ENCODE measurements around the gene NDUFA13. TPM values are rescaled to one million over a fixed set of nuclear protein-coding genes. Genes with fewer than 3 reads are reported as not detected.

The NDUFA13 gene
- total and polyA plus RNA-seq, 2 donors: 219 to 433 TPM

DNA sequence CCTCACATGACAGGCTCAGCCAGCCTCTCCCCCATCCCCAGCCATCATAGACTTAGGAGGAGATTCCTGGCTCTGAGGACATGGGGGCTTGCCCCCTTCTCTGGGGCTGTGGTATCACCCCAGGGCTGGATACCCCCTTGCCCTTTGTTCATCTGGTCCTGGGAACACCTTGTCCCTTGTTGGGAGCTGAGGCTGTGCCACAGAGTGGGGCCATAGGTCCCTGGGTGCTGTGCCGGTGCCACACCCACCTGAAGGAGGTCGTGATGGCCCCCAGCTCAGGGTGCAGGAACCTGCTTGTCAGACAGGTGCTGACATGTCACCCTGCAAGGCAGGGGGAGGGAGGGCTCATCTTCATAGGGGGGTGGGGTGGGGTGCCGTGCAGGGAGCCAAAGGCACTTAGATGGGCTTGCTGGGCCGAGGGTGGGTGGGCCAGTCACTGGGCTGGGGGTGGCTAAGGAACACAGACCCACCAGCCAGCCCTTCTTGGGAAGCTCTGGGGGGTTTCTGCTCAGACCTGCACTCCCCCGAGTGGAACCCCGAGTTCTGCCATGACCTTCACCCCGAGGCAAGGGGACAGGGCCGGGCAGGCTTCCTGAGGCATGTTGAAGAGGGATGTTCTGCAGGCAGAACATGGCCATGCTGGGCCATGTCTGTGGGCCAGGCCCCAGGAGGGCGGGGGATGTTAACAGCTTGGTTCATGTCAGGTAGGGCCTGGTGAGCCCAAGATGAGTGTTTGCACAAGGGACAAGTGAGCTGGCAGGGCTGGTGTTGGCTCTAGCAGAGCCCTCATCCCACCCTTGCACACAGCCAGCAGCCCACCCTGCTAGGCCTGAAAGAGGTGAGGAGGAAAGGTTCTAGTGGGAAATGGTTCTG lies 28.7 kb upstream of the NDUFA13 start:
- WGBS: 90% methylated on average over 9 of the region's 9 CpGs
- Histone ChIP-seq H3K36me3 (ENCODE audit: control insufficient read depth in 2 of 2, insufficient read depth in 2 of 2, low read length in 1 of 2) (peaks cover 36 to 57% of the 10 kb centered on the region in 2 donors), H3K4me3 (ENCODE audit: low read length in 2 of 2) (no peak overlapping the region), H3K27ac (ENCODE audit: low read depth in 1 of 2, low read length in 1 of 2) (peak overlapping the region; percentile 54 to 98), H3K4me1 (ENCODE audit: control insufficient read depth in 2 of 2, insufficient read depth in 2 of 2, low read length in 2 of 2) (peaks cover 27 to 71% of the 10 kb centered on the region in 2 donors), H3K27me3 (ENCODE audit: control insufficient read depth in 2 of 2, insufficient read depth in 1 of 2, low read length in 1 of 2) (no peaks in the 10 kb centered on the region), H3K9me3 (ENCODE audit: control insufficient read depth in 2 of 2, insufficient read depth in 1 of 2, low read length in 1 of 2) (no peaks in the 10 kb centered on the region)
- no peak for DNase-seq (ENCODE audit: low read depth in 6 of 9, low spot score in 9 of 9)

DNA sequence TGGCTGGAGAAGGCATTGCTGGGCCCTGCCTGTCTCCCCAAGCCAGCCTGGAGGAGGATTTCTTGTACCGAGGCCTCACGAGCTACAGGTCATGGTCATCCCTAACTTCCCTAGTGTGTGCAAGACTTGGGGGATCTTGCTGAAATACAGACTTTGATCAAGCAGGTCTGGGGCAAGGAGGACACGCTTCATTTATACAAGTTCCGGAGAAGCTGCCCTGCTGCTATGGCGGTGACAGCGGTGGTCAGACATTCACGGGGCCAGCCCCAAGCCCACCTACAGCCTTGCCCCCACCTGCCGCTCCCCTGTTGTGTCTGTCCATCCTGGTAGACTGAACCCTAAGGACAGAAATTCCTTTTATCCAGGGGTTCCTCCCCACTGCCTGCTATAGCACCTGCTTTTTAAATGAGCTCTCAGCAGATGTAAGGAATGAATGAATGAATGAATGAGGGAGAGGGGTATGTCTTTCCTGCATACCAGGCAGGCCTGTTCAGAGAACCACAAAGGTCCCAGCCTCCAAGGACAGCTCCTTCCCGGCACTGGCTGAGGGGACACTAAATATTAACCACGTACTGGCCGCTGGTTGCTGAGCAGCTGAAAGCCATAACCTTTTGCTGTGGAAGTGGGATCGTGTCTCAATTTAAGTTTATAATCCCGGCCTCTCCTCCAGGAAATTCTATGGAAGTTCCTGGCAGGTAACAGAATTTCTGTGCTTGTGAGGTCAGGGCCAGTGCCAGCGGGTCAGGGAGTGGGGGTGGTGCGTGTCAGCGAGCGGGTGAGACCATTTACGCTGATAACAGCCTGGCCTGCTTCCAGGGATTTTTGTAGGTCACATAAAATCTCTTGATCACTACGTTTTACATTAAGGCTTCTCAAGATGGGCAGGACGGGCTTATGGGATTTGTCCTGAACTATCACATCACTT lies 27.8 kb upstream of the NDUFA13 start:
- 94% methylated on average over 20 of the region's 20 CpGs for WGBS
- H3K4me1 ChIP-seq (ENCODE audit: control insufficient read depth in 2 of 2, insufficient read depth in 2 of 2, low read length in 2 of 2): peaks cover 27 to 62% of the 10 kb centered on the region in 2 donors
- H3K4me3 ChIP-seq (ENCODE audit: low read length in 2 of 2): no peak overlapping the region

DNA sequence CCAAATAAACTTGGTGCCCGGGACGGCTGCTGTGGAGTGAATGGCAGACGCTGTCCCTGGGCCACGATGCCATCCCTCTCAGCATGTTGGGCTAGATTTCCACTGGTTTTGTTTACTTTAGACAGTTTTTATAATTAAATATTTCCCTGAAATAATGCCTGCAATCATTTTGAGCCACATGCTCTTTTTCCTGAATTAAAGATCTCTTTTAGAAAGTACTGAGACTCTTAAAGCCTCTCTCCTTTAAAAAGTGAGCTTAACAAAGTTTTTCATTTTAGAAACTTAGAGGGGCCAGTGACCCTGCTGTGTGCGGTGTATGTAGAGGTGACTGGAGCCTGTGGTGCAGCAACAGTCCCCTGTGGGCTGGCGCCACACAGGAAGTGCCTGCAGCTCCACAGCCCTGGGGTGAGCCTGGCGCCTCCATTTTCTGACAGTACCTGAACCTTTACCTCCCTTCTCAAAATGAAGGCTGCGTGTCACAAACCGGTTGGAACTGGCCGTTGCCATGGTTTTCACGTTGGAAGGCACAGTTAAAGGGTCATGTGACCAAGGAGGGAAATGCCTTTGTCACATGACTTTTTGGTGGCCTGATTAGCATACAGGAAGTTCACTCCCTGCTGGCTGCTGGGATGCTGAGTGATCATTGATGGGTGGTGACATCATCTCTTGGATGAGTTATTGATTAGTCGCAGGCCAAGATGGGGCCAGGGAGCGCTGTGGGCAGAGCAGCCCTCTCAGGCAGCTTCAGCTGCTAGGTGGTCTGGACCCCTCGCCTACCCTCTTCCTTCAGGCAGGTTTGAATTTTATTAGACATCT lies 26.9 kb upstream of the NDUFA13 start:
- Histone ChIP-seq H3K4me3 (ENCODE audit: low read length in 2 of 2) (peak overlapping the region in 1 of 2 donors; percentile 22), H3K9me3 (ENCODE audit: control insufficient read depth in 2 of 2, insufficient read depth in 1 of 2, low read length in 1 of 2) (no peaks in the 10 kb centered on the region), H3K27me3 (ENCODE audit: control insufficient read depth in 2 of 2, insufficient read depth in 1 of 2, low read length in 1 of 2) (no peaks in the 10 kb centered on the region), H3K4me1 (ENCODE audit: control insufficient read depth in 2 of 2, insufficient read depth in 2 of 2, low read length in 2 of 2) (peaks cover 27 to 59% of the 10 kb centered on the region in 2 donors), H3K36me3 (ENCODE audit: control insufficient read depth in 2 of 2, insufficient read depth in 2 of 2, low read length in 1 of 2) (peaks cover 45 to 55% of the 10 kb centered on the region in 2 donors), H3K27ac (ENCODE audit: low read depth in 1 of 2, low read length in 1 of 2) (peak overlapping the region; percentile 94 to 98)
- peak; percentile 81 to 98 (median 94) for DNase-seq (ENCODE audit: low read depth in 6 of 9, low spot score in 9 of 9)
- WGBS: 46% methylated on average over 14 of the region's 14 CpGs

More for the DNA sequence above, 27.8 kb upstream of the NDUFA13 start:
- Histone ChIP-seq H3K36me3 (ENCODE audit: control insufficient read depth in 2 of 2, insufficient read depth in 2 of 2, low read length in 1 of 2) (peaks cover 39 to 55% of the 10 kb centered on the region in 2 donors), H3K9me3 (ENCODE audit: control insufficient read depth in 2 of 2, insufficient read depth in 1 of 2, low read length in 1 of 2) (no peaks in the 10 kb centered on the region), H3K27ac (ENCODE audit: low read depth in 1 of 2, low read length in 1 of 2) (peak overlapping the region; percentile 94 to 98), H3K27me3 (ENCODE audit: control insufficient read depth in 2 of 2, insufficient read depth in 1 of 2, low read length in 1 of 2) (no peaks in the 10 kb centered on the region)
- DNase-seq (ENCODE audit: low read depth in 6 of 9, low spot score in 9 of 9): no peak

DNA sequence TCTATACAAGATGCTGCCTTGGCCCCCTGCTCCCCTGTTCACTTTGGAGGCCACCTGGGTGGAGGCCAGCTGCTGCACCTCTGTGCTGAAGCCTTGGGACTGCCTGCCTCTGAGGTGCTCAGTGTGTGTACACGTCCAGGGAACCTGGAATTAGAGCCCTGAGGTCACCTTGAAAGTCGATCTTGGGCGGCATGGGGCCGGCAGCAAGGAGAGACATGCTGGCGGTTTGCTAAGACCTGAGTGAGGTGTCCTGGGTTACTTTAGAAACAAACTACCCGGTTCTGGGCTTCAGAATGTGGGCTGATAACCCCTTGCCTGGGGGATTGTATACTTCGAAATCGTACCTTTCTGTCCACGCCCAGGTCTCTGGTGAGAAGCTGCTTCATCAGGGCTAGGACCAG lies 26.2 kb upstream of the NDUFA13 start:
- WGBS: 93% methylated on average over 9 of the region's 9 CpGs
- peaks cover 52 to 61% of the 10 kb centered on the region in 2 donors for H3K36me3 ChIP-seq (ENCODE audit: control insufficient read depth in 2 of 2, insufficient read depth in 2 of 2, low read length in 1 of 2)
- H3K9me3 ChIP-seq (ENCODE audit: control insufficient read depth in 2 of 2, insufficient read depth in 1 of 2, low read length in 1 of 2): no peaks in the 10 kb centered on the region
- peaks cover 27 to 56% of the 10 kb centered on the region in 2 donors for H3K4me1 ChIP-seq (ENCODE audit: control insufficient read depth in 2 of 2, insufficient read depth in 2 of 2, low read length in 2 of 2)
- H3K27me3 ChIP-seq (ENCODE audit: control insufficient read depth in 2 of 2, insufficient read depth in 1 of 2, low read length in 1 of 2): no peaks in the 10 kb centered on the region
- H3K4me3 ChIP-seq (ENCODE audit: low read length in 2 of 2): no peak overlapping the region
- peak overlapping the region; percentile 94 to 98 for H3K27ac ChIP-seq (ENCODE audit: low read depth in 1 of 2, low read length in 1 of 2)
- no peak for DNase-seq (ENCODE audit: low read depth in 6 of 9, low spot score in 9 of 9)

DNA sequence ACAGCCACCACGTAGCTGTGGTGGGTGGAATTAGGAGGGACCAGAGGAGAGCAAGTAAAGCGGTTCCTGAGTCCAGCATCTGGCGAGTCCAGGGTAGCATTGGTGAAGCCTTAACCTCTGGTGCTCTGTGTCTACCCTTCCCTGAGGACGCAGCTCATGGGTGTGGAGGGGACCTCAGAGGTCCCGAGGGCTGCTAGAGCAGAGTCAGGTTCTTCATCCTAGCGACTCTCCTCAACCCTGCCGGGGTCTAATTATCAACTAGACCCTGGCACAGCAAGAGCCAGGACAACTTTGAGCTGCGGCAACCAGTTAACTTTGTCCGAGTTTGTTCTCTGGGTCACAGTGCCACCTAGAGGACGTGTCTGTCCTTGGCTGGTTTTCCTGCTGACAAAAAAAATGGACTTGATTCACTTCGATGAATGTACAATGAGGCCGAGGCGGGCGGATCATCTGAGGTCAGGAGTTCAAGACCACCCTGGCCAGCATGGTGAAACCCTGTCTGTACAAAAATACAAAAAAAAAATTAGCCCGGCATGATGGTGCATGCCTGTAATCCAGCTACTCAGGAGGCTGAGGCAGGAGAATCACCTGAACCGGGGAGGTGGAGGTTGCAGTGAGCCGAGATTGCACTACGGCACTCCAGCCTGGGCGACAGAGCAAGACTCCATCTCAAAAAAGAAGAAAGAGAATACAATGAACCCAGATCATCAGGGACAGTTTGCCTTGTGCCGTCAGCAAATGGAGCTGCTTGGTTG lies 25.6 kb upstream of the NDUFA13 start:
- Histone ChIP-seq H3K27ac (ENCODE audit: low read depth in 1 of 2, low read length in 1 of 2) (peak overlapping the region; percentile 94 to 98), H3K27me3 (ENCODE audit: control insufficient read depth in 2 of 2, insufficient read depth in 1 of 2, low read length in 1 of 2) (no peaks in the 10 kb centered on the region), H3K4me1 (ENCODE audit: control insufficient read depth in 2 of 2, insufficient read depth in 2 of 2, low read length in 2 of 2) (peaks cover 27 to 52% of the 10 kb centered on the region in 2 donors), H3K4me3 (ENCODE audit: low read length in 2 of 2) (no peak overlapping the region), H3K36me3 (ENCODE audit: control insufficient read depth in 2 of 2, insufficient read depth in 2 of 2, low read length in 1 of 2) (peaks cover 52 to 60% of the 10 kb centered on the region in 2 donors), H3K9me3 (ENCODE audit: control insufficient read depth in 2 of 2, insufficient read depth in 1 of 2, low read length in 1 of 2) (no peaks in the 10 kb centered on the region)
- DNase-seq (ENCODE audit: low read depth in 6 of 9, low spot score in 9 of 9): peak; percentile 62 to 92 (median 79)
- WGBS: 48% methylated on average over 20 of the region's 20 CpGs

DNA sequence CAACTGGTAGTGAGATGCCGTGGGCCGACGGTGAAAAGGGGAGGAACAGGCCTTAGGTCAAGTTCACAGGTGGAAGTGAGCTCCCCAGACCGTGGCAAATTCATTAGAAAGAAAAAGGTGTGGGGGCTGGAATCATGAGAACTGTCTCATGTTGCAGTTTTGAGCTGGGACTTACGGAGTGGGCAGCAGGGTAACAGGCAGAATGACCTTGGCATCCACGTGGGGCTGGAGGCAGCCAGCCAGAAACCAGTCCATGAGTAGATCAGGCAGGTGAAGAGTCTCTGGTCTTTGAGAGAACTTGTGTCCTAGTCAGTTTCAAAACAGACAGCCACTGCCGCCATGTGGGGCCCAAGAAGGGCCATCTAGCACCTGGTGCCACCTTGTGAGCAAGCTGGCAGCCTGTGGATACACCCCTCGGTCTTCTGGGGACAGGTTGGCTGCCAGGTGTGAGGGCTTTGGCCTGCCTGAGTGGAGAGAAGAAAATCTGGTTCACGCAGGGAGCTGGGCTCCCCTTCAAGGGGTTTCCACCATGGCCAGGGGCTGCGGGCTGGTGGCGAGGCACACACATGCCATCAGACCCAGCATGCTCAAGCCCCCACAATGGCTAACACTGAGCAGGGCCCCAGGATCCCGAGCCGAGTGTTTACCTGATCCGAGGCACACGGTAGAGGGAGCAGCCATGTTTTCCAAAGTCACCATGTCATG lies 24.6 kb upstream of the NDUFA13 start:
- Histone ChIP-seq H3K36me3 (ENCODE audit: control insufficient read depth in 2 of 2, insufficient read depth in 2 of 2, low read length in 1 of 2) (peaks cover 55 to 62% of the 10 kb centered on the region in 2 donors), H3K4me1 (ENCODE audit: control insufficient read depth in 2 of 2, insufficient read depth in 2 of 2, low read length in 2 of 2) (peaks cover 27 to 41% of the 10 kb centered on the region in 2 donors), H3K9me3 (ENCODE audit: control insufficient read depth in 2 of 2, insufficient read depth in 1 of 2, low read length in 1 of 2) (no peaks in the 10 kb centered on the region), H3K27ac (ENCODE audit: low read depth in 1 of 2, low read length in 1 of 2) (no peak overlapping the region), H3K27me3 (ENCODE audit: control insufficient read depth in 2 of 2, insufficient read depth in 1 of 2, low read length in 1 of 2) (no peaks in the 10 kb centered on the region), H3K4me3 (ENCODE audit: low read length in 2 of 2) (no peak overlapping the region)
- DNase-seq (ENCODE audit: low read depth in 6 of 9, low spot score in 9 of 9): no peak
- 98% methylated on average over 15 of the region's 15 CpGs for WGBS

DNA sequence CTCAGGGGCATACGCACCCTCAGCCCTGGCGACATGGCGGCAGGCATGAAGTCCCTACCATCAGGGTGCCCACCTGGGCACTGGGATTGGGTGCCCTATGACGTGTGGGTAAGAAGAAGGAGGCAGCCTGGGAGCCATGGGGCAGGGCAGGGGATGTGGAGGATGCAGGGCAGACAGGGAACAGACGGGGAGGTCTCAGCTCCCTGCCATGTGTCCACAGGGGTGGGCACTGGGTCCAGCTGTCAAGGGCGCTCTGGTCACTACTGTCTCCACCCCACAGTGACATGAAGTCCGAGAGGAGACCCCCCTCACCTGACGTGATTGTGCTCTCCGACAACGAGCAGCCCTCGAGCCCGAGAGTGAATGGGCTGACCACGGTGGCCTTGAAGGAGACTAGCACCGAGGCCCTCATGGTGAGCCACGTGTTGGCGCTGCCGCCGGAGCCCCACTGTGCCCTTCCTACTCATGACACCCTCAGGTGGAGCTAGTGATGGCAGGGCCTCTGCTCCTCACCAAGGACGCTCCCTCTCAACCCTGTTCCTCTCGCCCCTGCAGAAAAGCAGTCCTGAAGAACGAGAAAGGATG lies 23.9 kb upstream of the NDUFA13 start:
- Histone ChIP-seq H3K36me3 (ENCODE audit: control insufficient read depth in 2 of 2, insufficient read depth in 2 of 2, low read length in 1 of 2) (peaks cover 59 to 65% of the 10 kb centered on the region in 2 donors), H3K4me3 (ENCODE audit: low read length in 2 of 2) (no peak overlapping the region), H3K27ac (ENCODE audit: low read depth in 1 of 2, low read length in 1 of 2) (no peak overlapping the region), H3K27me3 (ENCODE audit: control insufficient read depth in 2 of 2, insufficient read depth in 1 of 2, low read length in 1 of 2) (no peaks in the 10 kb centered on the region), H3K9me3 (ENCODE audit: control insufficient read depth in 2 of 2, insufficient read depth in 1 of 2, low read length in 1 of 2) (no peaks in the 10 kb centered on the region), H3K4me1 (ENCODE audit: control insufficient read depth in 2 of 2, insufficient read depth in 2 of 2, low read length in 2 of 2) (peaks cover 27 to 34% of the 10 kb centered on the region in 2 donors)
- DNase-seq (ENCODE audit: low read depth in 6 of 9, low spot score in 9 of 9): no peak
- 98% methylated on average over 21 of the region's 21 CpGs for WGBS

Measured in thymus (tissue), 11 donors.